NCI-H69 (cell line): Measurements from ENCODE around the gene MAT1A.

Source experiments
- DNase-seq: peaks from one replicate; lab custom pipeline; 2025; lab: John Stamatoyannopoulos, UW

MAT1A gene

GRCh38 chr10:80281784-80282765, 7.4 kb downstream of the MAT1A start:
- DNase-seq, result no peak

- DNase-seq, result no peak
These were observed 8.2 kb downstream of the MAT1A start for GRCh38 chr10:80281292-80281691.

- no peak for DNase-seq
These were observed 9.2 kb downstream of the MAT1A start for GRCh38 chr10:80280071-80280800.

GRCh38 chr10:80279146-80279545, 10.3 kb downstream of the MAT1A start:
- no peak for DNase-seq

GRCh38 chr10:80278480-80278879, 11.0 kb downstream of the MAT1A start:
- DNase-seq, result no peak

- no peak for DNase-seq
These were observed 11.7 kb downstream of the MAT1A start for GRCh38 chr10:80277567-80278250.

- no peak for DNase-seq
These were observed 12.4 kb downstream of the MAT1A start for GRCh38 chr10:80277016-80277415.

- no peak for DNase-seq
These were observed 13.1 kb downstream of the MAT1A start for GRCh38 chr10:80276335-80276734.

- no peak for DNase-seq
These were observed 13.7 kb downstream of the MAT1A start for GRCh38 chr10:80275756-80276155.

GRCh38 chr10:80275135-80275498, 14.3 kb downstream of the MAT1A start:
- no peak for DNase-seq

GRCh38 chr10:80274396-80275134, 14.9 kb downstream of the MAT1A start:
- DNase-seq, result no peak

GRCh38 chr10:80273523-80274170, 15.8 kb downstream of the MAT1A start:
- DNase-seq, result no peak

- no peak for DNase-seq
These were observed 16.5 kb downstream of the MAT1A start for GRCh38 chr10:80272793-80273522.

GRCh38 chr10:80271416-80271815, 18.0 kb downstream of the MAT1A start:
- no peak for DNase-seq

GRCh38 chr10:80270887-80271286, 18.6 kb downstream of the MAT1A start:
- no peak for DNase-seq

- no peak for DNase-seq
These were observed 20.4 kb downstream of the MAT1A start for GRCh38 chr10:80268938-80269588.

GRCh38 chr10:80268266-80268665, 21.2 kb downstream of the MAT1A start:
- no peak for DNase-seq

- DNase-seq, result no peak
These were observed 23.0 kb downstream of the MAT1A start for GRCh38 chr10:80266513-80266863.

- DNase-seq, result no peak
These were observed 23.5 kb downstream of the MAT1A start for GRCh38 chr10:80265740-80266512.
